ENCODE data around the gene ARRB1.
"Not testable (repeated sequence)": the region's sequence is repeated elsewhere in the genome, so short reads cannot be mapped to it uniquely, and the experiment has no call there.

The ARRB1 gene

GRCh38 chr11:75371949-75372876 lies 20.8 kb upstream of the ARRB1 start:
- DNase-seq (ENCODE audit: low read depth, low spot score): no peak

GRCh38 chr11:75369560-75370255 lies 18.2 kb upstream of the ARRB1 start:
- no peak for DNase-seq (ENCODE audit: low read depth, low spot score)

- not testable (repeated sequence) for DNase-seq (ENCODE audit: low read depth, low spot score)
These were observed 15.4 kb upstream of the ARRB1 start for GRCh38 chr11:75366826-75367225.

GRCh38 chr11:75365711-75366181 lies 14.3 kb upstream of the ARRB1 start:
- no peak for DNase-seq (ENCODE audit: low read depth, low spot score)

GRCh38 chr11:75362285-75362684 lies 10.8 kb upstream of the ARRB1 start:
- DNase-seq (ENCODE audit: low read depth, low spot score): not testable (repeated sequence)

- DNase-seq (ENCODE audit: low read depth, low spot score): no peak
These were observed 5.2 kb upstream of the ARRB1 start for GRCh38 chr11:75356613-75357012.

GRCh38 chr11:75355051-75355450 lies 3.6 kb upstream of the ARRB1 start:
- DNase-seq (ENCODE audit: low read depth, low spot score): no peak

- no peak for DNase-seq (ENCODE audit: low read depth, low spot score)
These were observed 1.2 kb upstream of the ARRB1 start for GRCh38 chr11:75352588-75353206.

GRCh38 chr11:75351791-75352587 lies 528 bp upstream of the ARRB1 start:
- no peak for DNase-seq (ENCODE audit: low read depth, low spot score)

GRCh38 chr11:75350743-75351540 lies 519 bp downstream of the ARRB1 start:
- DNase-seq (ENCODE audit: low read depth, low spot score): no peak

GRCh38 chr11:75350122-75350742 lies 1.2 kb downstream of the ARRB1 start:
- no peak for DNase-seq (ENCODE audit: low read depth, low spot score)

GRCh38 chr11:75349521-75350116 lies 1.8 kb downstream of the ARRB1 start:
- no peak for DNase-seq (ENCODE audit: low read depth, low spot score)

- DNase-seq (ENCODE audit: low read depth, low spot score): no peak
These were observed 3.5 kb downstream of the ARRB1 start for GRCh38 chr11:75347781-75348566.

- no peak for DNase-seq (ENCODE audit: low read depth, low spot score)
These were observed 4.4 kb downstream of the ARRB1 start for GRCh38 chr11:75346912-75347647.

GRCh38 chr11:75346296-75346695 lies 5.2 kb downstream of the ARRB1 start:
- no peak for DNase-seq (ENCODE audit: low read depth, low spot score)

GRCh38 chr11:75345455-75346160 lies 5.9 kb downstream of the ARRB1 start:
- DNase-seq (ENCODE audit: low read depth, low spot score): no peak

GRCh38 chr11:75344761-75345454 lies 6.6 kb downstream of the ARRB1 start:
- no peak for DNase-seq (ENCODE audit: low read depth, low spot score)
